Mesenteric fat pad (tissue), 1 donor: ENCODE measurements around the gene ANKRD27. TPM values are rescaled to one million over a fixed set of nuclear protein-coding genes. Genes with fewer than 3 reads are reported as not detected.
"Not testable (repeated sequence)": the region's sequence is repeated elsewhere in the genome, so short reads cannot be mapped to it uniquely, and the experiment has no call there.

ENCODE experiments used
- DNase-seq: peaks from one replicate; pipeline ENCODE4 v3.0.0-alpha.2; 2020; ENCODE audit warnings: low spot score
- total RNA-seq: library from RNA; stranded (reverse); fragmentation: NEBNext Ultra II Directional; extraction: Animal tissue kit (Norgen Biotek cat#: 25700); gene quantifications from one replicate; pipeline ENCODE4 v1.2.1, GENCODE V29; 2021
- donor health status: DM: yes; HTN: yes; CAD: no.

Gene ANKRD27
- total RNA-seq, 1 donor from 2014 or later = 34.3 TPM

DNA sequence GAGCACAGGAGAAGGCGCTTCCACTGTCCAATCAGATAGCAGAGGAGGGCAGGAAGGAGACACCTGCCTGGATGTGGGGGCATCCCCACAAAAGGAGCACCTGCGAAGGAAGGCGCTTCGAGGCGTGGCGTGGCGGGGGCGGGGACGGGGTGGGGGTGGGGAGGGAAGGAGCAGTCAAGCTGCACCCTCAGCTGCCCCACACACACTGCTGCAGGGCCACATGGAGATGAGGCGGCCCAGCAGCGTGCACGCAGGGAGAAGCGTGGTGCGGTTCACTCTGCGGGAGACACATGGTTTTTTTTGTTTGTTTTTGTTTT, 21.4 kb downstream of the ANKRD27 start:
- DNase-seq = no peak

DNA sequence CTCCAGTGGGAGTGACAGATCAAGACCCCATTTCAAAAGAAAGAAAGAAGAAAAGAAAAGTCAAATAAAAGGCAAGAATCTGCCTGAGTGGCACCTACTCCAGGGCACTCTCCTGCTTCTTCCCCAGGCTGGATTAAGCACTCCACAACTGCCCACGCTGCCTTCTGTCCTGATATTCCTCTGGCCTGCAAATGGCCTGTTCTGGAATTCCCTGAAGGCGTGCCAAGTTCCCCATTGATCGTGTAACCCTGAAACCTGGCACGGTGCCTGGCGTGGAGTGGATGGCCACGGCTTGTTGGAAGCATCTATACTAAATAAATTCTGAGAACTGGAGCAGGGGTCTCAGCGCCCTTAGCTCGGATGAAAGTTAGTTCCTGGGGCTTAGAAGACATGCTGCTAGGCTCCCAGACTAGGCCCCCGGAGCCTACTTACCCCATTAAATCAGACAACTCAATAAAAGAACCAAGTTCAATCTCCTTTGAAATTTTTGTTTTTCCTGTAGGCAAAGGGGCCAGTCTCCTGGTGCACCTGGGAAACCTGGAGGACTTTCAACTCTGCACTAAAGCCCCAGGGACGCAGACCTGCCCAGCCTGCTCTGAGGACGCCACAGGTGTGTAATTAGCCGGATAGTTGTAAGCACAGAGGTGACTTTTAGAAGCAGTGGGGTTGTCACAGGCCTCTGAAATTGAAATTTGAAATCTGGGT, 21.9 kb downstream of the ANKRD27 start:
- DNase-seq = no peak

GRCh38 chr19:32652331-32652730, 22.6 kb downstream of the ANKRD27 start:
- DNase-seq = not testable (repeated sequence)

DNA sequence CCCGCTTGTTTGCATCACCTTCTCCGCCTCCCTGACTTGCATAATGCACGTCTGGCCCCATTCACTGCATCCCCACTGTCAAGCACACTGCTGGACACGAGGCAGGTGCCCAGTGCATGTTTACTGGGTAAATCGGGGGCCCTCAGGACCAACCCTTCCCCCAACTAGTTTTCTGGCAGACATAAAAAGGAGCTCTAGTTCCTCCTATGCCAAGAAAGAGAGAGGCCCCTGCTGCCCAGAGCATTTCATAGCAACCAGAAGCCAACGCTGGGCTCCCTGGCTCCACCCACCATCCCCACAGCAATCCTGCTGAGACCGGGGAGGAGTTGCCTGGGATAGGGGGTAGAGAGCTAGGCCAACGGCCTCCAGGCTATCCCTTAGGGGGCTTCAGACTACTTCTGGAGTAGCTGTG, 23.2 kb downstream of the ANKRD27 start:
- no peak for DNase-seq

DNA sequence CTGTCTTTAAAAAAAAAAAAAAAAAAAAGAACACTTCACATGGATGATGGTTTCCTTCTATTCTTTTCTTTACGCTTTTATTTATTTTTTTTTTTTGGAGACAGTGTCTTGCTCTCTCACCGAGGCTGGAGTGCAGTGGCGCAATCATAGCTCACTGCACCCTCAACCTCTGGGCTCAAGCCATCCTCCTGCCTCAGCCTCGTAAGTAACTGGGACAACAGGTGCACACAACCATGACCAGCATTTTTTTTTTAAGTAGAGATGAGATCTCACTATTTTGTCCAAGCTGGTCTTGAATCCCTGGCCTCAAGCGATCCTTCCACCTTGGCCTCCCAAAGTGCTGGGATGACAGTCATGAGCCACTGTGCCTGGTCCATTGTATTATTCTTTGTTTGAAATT, 24.3 kb downstream of the ANKRD27 start:
- DNase-seq = no peak

DNA sequence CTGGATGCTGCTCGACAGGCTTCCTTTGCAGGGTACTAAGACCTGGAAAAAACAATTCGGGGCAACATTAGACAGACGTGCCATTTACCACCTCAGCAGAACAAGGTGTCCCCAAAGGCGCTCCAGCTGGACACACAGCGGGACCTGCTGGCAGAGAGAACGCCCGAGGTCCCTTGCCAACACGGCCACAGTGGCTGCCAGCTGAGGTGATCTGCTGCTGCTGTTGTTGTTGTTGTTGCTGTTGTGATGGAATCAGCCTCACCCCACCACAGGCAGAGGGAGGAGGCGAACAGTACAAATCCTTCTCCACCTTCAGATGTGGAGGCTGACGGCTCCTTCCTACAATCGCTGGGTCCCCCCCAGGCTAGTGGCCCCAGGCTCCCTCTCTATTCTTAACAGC, 25.2 kb downstream of the ANKRD27 start:
- no peak for DNase-seq

DNA sequence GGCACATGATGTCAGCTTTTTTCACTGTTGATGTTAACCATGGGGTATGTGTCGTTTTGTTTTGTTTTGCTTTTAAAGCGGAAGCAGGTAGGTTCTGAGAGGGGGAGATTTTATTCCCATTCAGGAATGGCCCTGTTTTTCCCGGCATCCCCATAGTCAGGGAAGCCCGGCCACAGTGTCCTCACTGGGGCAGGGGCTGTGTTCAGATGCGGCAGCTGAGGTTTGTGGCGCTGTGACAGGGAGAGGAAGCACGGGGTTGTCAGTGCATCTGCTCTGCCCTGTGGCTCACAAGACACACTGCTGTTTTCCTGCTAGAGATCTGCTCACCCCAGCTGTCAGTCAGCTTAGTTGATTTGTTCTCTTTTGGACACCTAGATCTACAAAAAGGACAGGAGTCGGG, 27.6 kb downstream of the ANKRD27 start:
- no peak for DNase-seq

GRCh38 chr19:32646556-32646955, 28.4 kb downstream of the ANKRD27 start:
- no peak for DNase-seq

DNA sequence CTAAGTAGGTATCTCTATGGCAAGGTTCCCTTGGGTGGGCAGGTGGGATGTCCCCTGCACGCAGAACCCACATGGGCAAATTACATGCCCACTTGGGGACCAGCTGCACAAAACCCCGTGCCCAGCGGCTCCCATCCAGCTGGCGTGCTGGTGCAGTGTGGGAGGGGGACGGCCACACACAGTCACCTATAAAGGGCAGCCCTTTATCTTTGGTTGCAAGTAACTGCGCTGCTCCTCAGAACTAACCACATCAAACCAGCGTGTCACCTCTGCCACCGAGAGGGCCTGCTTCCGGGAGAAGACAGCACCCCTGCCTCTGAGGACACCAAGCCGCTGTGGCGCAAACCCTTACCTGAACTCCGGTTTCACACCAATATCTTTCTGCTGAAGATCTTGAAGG, 32.2 kb downstream of the ANKRD27 start:
- no peak for DNase-seq

GRCh38 chr19:32638625-32639024, 36.4 kb downstream of the ANKRD27 start:
- DNase-seq = no peak

- no peak for DNase-seq
Measured at GRCh38 chr19:32637480-32637879, 37.5 kb downstream of the ANKRD27 start.

- DNase-seq = no peak
Measured at GRCh38 chr19:32631381-32631780, 43.6 kb downstream of the ANKRD27 start.

DNA sequence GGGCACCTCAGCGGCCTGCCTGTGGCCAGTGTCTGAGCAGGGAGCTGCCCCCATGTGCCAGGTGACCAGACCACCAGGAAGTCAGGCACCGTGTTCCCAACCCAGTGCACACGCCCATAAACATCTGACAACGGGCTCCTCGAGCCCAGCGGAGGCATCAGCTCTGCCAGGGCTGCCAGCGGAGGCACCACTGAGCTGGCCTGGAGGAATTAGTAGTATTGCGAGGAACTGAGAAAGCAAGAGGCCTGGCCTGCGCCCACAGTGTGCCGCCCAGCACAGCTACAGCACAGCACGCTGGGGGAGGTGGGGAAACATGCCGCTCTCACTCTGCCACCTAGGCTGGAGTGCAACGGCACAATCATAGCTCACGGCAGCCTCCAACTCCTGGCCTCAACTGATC, 44.6 kb downstream of the ANKRD27 start:
- no peak for DNase-seq

DNA sequence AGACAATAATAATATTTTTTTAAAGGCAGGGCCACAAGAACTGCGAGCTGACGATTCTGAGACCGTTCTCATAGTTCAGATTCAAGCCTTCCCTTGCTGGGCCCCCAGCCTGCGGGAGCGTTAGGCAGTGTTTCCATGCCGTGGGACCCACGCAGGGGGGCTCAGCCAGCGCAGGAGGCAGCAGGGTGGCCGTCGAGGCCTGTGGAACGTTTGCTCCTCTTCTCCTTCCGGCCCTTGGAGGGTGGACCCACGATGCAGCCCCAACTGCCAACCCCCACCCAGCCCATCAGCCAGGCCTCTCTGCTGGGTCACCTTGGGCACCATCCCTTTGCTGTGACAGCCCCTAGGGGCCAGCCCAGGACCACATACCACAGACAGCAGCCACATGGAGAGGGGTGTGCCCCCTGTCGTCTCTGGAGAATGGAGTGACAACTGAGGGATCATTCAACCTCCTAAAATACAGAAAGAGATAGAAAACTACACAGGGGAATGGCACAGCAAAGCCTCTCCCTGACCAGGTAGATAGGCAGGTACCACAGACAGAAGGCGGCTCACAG, 47.2 kb downstream of the ANKRD27 start:
- DNase-seq = no peak

DNA sequence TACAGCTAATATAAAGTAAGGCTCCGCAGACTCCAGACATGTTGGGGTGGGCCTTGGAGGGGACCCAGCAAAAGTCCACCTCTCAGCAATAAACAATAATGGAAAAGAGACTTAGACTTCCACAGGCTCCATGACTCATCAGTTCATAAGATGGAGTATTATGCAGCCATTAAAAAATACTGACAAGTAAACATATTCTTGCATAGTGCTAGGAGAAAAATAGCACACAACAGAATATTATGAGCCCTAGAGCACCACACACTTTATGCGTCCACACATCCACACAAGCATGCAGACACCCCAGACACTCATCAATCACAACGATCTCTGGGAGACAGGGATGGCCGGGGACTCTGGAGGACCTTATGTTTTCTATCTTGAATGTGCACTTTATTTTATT, 48.0 kb downstream of the ANKRD27 start:
- DNase-seq = no peak

GRCh38 chr19:32624410-32624809, 50.6 kb downstream of the ANKRD27 start:
- DNase-seq = no peak

DNA sequence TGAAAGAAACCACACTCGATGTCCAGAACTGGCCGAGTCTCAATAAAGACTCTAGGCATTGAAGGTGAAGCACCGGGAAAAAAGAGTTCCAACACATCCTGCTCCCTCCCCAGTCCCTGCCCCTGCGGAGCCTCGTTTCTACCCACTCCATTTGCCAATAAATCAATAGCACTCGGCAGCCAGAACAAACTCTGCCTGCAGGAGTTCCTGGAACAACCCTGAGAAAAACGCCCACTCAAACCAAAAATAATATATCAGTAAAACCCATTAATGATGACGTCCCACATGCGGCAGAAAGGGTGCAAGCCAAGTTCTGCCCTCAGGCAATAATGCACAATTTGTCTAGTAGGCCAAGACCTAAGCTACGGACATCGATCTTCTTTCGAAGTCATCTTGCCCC, 53.0 kb downstream of the ANKRD27 start:
- no peak for DNase-seq

- no peak for DNase-seq
Measured at GRCh38 chr19:32619051-32619685, 55.8 kb downstream of the ANKRD27 start.

GRCh38 chr19:32615569-32615968, 59.4 kb downstream of the ANKRD27 start:
- no peak for DNase-seq

- peak; percentile 62 for DNase-seq
Measured at GRCh38 chr19:32614916-32615315, 60.1 kb downstream of the ANKRD27 start.

DNA sequence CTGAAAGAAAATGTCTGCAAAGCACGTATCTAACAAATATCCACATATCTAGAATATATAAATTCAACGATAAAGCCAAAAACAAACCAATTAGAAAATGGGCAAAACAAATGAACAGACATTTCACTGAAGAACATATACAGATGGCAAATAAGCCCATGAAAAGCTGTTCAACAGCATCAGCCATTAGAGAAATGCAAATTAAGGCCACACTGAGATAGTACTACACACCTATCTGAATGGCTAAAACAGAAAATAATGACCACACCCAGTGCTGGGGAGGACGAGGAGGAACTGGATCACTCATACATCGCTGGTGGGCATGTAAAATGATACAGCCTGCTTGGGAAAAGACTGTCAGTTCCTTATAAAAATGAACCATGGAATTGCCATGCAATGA, 62.0 kb downstream of the ANKRD27 start:
- DNase-seq = no peak

DNA sequence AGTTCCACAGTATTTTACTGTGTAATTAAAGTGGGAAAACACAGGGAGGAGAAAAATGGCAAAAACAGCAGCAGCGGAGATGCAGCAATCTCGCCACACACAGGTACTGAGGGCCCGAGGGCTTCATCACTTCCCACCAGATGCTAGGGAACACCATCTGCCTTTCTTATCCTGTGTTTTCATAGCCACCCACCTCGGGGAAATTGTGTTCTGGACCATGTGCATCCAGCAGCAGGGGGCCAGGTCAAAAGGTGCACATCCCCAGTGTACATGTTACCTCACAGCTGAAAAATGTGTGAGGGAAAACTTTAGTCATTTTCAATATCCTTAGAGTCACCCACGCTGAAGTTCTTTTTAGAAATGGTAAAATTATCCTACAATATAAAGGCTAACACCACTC, 63.8 kb downstream of the ANKRD27 start:
- peak; percentile 22 for DNase-seq

- no peak for DNase-seq
Measured at GRCh38 chr19:32607479-32607878, 67.5 kb downstream of the ANKRD27 start.
